ENCODE measurements around the gene DIPK1C. TPM values are rescaled to one million over a fixed set of nuclear protein-coding genes. Genes with fewer than 3 reads are reported as not detected.

Gene DIPK1C
- total RNA-seq, 1 donor from 2014 or later, result 0.14 TPM

- DNase-seq (ENCODE audit: low spot score), result no peak
Observed at GRCh38 chr18:74389171-74389927, 67.8 kb downstream of the DIPK1C start.

DNA sequence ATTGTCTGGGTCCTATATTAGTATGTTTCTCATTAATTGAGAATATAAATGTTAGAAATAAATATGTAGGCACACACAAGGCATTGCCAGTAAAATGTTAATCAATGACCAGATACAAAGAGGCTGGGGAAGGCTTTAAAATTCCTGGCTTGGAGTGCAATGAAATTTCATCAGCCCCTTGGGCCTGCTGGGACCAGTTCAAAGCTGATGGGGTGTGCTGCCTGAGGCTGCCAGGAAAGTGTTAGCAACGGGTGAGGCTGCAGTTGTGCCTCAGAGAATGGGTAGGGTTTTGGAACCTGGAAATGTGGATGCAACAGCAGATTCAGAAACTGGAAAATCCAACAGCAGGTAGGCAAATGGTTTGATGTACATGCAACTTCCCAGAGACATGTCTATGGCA lies 68.9 kb downstream of the DIPK1C start:
- no peak for DNase-seq (ENCODE audit: low spot score)

DNA sequence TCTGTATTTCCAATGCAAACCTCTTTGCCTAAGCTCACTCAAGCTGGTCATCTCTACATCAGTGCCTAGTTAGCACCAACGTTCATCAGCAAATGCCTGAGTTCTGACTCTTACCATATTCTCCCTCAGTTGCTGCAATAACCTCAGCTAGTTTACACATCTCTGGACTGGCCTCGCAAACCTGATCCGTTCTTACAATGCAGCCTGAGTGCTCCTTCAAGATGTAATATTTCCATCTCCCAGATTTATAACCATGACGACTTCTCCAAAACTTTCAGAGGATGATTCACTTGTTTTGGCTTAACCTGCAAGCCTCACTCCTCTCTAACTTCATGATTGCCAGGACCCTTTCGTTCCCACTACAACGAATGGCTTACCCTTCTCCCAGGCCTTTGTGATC lies 69.7 kb downstream of the DIPK1C start:
- no peak for DNase-seq (ENCODE audit: low spot score)

Other genes with a start within 250 kb of the DIPK1C start
- 566 TPM for gene CYB5A, start 165.3 kb downstream of the DIPK1C start, total RNA-seq
- gene C18orf63, start 141.5 kb downstream of the DIPK1C start, total RNA-seq, result not detected
- gene CNDP2, start 39.1 kb upstream of the DIPK1C start, total RNA-seq, result 389 TPM
- gene CNDP1, start 77.2 kb upstream of the DIPK1C start, total RNA-seq, result 4.0 TPM
- gene ZNF407, start 140.6 kb upstream of the DIPK1C start, total RNA-seq, result 15.0 TPM